Measurements from ENCODE around the gene TKFC. TPM values are rescaled to one million over a fixed set of nuclear protein-coding genes. Genes with fewer than 3 reads are reported as not detected.

The TKFC gene
- polyA plus RNA-seq, 1 of the 3 experiments (the other 2 are of a cell fraction): 72.0 TPM

- Histone ChIP-seq H2AFZ (ENCODE audit: low read depth) (no peak overlapping the region), H3K9me2 (no peaks in the 10 kb centered on the region), H3K27ac (ENCODE audit: low read depth in 2 of 2, low read length in 1 of 2) (no peak overlapping the region), H3K4me2 (no peak overlapping the region), H3K9ac (no peak overlapping the region), H4K20me1 (ENCODE audit: insufficient read depth) (no peaks in the 10 kb centered on the region), H3K4me3 (ENCODE audit: low read depth in 2 of 2, low read length in 1 of 2) (no peak overlapping the region), H3F3A (replicated peaks; ENCODE audit: insufficient read depth) (no peaks in the 10 kb centered on the region), H3K27me3 (ENCODE audit: insufficient read depth) (no peaks in the 10 kb centered on the region), H3K9me3 (no peaks in the 10 kb centered on the region), H3K79me2 (ENCODE audit: insufficient read depth) (no peaks in the 10 kb centered on the region), H3K36me3 (replicated peaks in 1 of 2; ENCODE audit: control insufficient read depth in 1 of 2, insufficient read depth in 2 of 2, low read length in 1 of 2) (peaks cover 0 to 30% of the 10 kb centered on the region in 2 experiments), H3K4me1 (ENCODE audit: control insufficient read depth in 1 of 2, insufficient read depth in 2 of 2, low read depth in 1 of 2, low read length in 1 of 2) (peaks cover 0 to 21% of the 10 kb centered on the region in 2 experiments; a peak in 1 of 4 replicates)
- CTCF ChIA-PET: interaction anchor here (1.4 to 3.3 kb wide), 3 partner anchors 21 to 52 kb away, joined by 3 to 19 read pairs (median 9); partner anchors contain the start of genes CYB561A3, TMEM138 and TMEM216
- POLR2A ChIA-PET: interaction anchor here (1.5 kb wide), 1 partner anchor 21 kb away, joined by 6 read pairs; the partner anchor contains the start of genes CYB561A3 and TMEM138
- TF ChIP-seq TCF12 (IDR thresholded peaks at IDR 0.05) (no peak), SIN3A (IDR thresholded peaks at IDR 0.05; ENCODE audit: borderline replicate concordance, low read depth, low read length) (no peak), NFIC (IDR thresholded peaks at IDR 0.05; ENCODE audit: borderline replicate concordance) (no peak), GATA2 (CRISPR knock-in tag; IDR thresholded peaks at IDR 0.05) (no peak), YY1 (IDR thresholded peaks at IDR 0.05; ENCODE audit: low read depth) (no peak), USF2 (IDR thresholded peaks at IDR 0.05; ENCODE audit: borderline replicate concordance, low read depth, low read length) (no peak), ZBTB33 (IDR thresholded peaks at IDR 0.05; ENCODE audit: borderline replicate concordance, low read depth) (no peak), CHD2 (IDR thresholded peaks at IDR 0.05; ENCODE audit: low read length, partially characterized antibody) (no peak), FOSL2 (IDR thresholded peaks at IDR 0.05; ENCODE audit: borderline replicate concordance, low read depth) (no peak), JUND (IDR thresholded peaks at IDR 0.05) (no peak), POLR2AphosphoS5 (IDR thresholded peaks at IDR 0.05; ENCODE audit: low read depth, low read length) (no peak), FOXM1 (IDR thresholded peaks at IDR 0.05; ENCODE audit: low read depth) (no peak), CTCF (IDR thresholded peaks at IDR 0.05) (no peak), RAD21 (IDR thresholded peaks at IDR 0.05; ENCODE audit: low read length) (no peak), TEAD4 (IDR thresholded peaks at IDR 0.05; ENCODE audit: borderline replicate concordance, insufficient read depth) (no peak), MAX (IDR thresholded peaks at IDR 0.05; ENCODE audit: low read depth) (no peak), GABPA (IDR thresholded peaks at IDR 0.05; ENCODE audit: low read depth) (no peak)
- no peak for DNase-seq
- WGBS (ENCODE audit: low lambda C conversion rate): 97% methylated on average over 2 of the region's 2 CpGs
Observed at GRCh38 chr11:61340979-61341378, 8.0 kb downstream of the TKFC start.
